Panc1 (cell line): ENCODE measurements around the gene STAM. TPM values are rescaled to one million over a fixed set of nuclear protein-coding genes. Genes with fewer than 3 reads are reported as not detected.

Source experiments
- ATAC-seq: fragments of 200-7000 bp; cut with Tn5 transposase; 2 replicates; pipeline ENCODE4 v1.9.1; 2020; ENCODE audit warnings: mild to moderate bottlenecking, moderate library complexity
- BruUV-seq: library from RNA; stranded (reverse); fragments of 400-500 nt; replicated peaks from 2 replicates; lab custom pipeline; 2021; lab: Mats Ljungman, UMichigan
- CTCF ChIA-PET: fragments of 300-600 bp; sonication (Branson Sonifier 250); formaldehyde crosslinking; loops from one replicate; lab custom pipeline; 2022; ENCODE audit warnings: antibody characterized with exemption; lab: Charles Lee
- POLR2A ChIA-PET: fragments of 300-600 bp; sonication (Branson Sonifier 250); formaldehyde crosslinking; loops from one replicate; lab custom pipeline; 2022; ENCODE audit warnings: antibody characterized with exemption; lab: Charles Lee
- DNase-seq: peaks from one replicate; pipeline ENCODE4 v3.0.0-alpha.2; 2010; ENCODE audit warnings: low read depth, low spot score
- H3K27ac ChIP-seq: 2 replicates; pipeline ENCODE4 v1.5.1; 2011; ENCODE audit warnings: mild to moderate bottlenecking, low read length, inconsistent platforms
- H3K27me3 ChIP-seq: fragments of 200-500 bp; sonication (Bioruptor generic); 2 replicates; pipeline ENCODE4 v1.6.0; 2014; ENCODE audit warnings: low read length, inconsistent platforms; ENCODE audit not compliant: control insufficient read depth, insufficient read depth
- H3K36me3 ChIP-seq: fragments of 200-500 bp; sonication (Bioruptor generic); 2 replicates; pipeline ENCODE4 v1.5.1; 2014; ENCODE audit warnings: inconsistent platforms, mild to moderate bottlenecking, low read length, moderate library complexity; ENCODE audit not compliant: control insufficient read depth, insufficient read depth
- H3K4me1 ChIP-seq: 2 replicates; pipeline ENCODE4 v1.5.1; 2011; ENCODE audit warnings: inconsistent platforms, mild to moderate bottlenecking, low read length, moderate library complexity; ENCODE audit not compliant: control insufficient read depth, insufficient read depth
- H3K4me3 ChIP-seq, 2 experiments: 2 replicates each; pipeline ENCODE4 v1.5.1; 2011 to 2012; ENCODE audit warnings: low read depth in 2 of 2, low read length in 2 of 2, mild to moderate bottlenecking in 2 of 2, inconsistent platforms in 1 of 2, moderate library complexity in 1 of 2
- H3K9me3 ChIP-seq: fragments of 200-500 bp; sonication (Bioruptor generic); 2 replicates; pipeline ENCODE4 v1.5.1; 2014; ENCODE audit warnings: low read depth, mild to moderate bottlenecking, inconsistent platforms, low read length, moderate library complexity; ENCODE audit not compliant: control insufficient read depth, insufficient read depth
- CTCF ChIP-seq: fragments of 450-650 bp; IDR thresholded peaks from 2 replicates; pipeline ENCODE4 v1.5.1; 2017; ENCODE audit warnings: mild to moderate bottlenecking
- POLR2AphosphoS5 ChIP-seq: IDR thresholded peaks from 2 replicates; pipeline ENCODE4 v1.6.1; 2012; ENCODE audit warnings: mild to moderate bottlenecking, low read depth, low read length, moderate library complexity
- REST ChIP-seq, 2 experiments: IDR thresholded peaks; 2 replicates each; pipeline ENCODE4 v1.6.1; 2011 to 2012; ENCODE audit warnings: low read depth in 2 of 2, control low read depth in 1 of 2, low read length in 1 of 2, mild to moderate bottlenecking in 1 of 2, moderate library complexity in 1 of 2; ENCODE audit not compliant: insufficient read depth in 1 of 2
- SIN3A ChIP-seq: IDR thresholded peaks from 2 replicates; pipeline ENCODE4 v1.6.1; 2012; ENCODE audit warnings: low read depth, mild to moderate bottlenecking, low read length, moderate library complexity, borderline replicate concordance; ENCODE audit not compliant: insufficient read depth
- TCF7L2 ChIP-seq: IDR thresholded peaks from 2 replicates; pipeline ENCODE4 v1.6.1; 2011; ENCODE audit warnings: mild to moderate bottlenecking, low read depth, low read length, inconsistent platforms
- in situ Hi-C: cut with HindIII; loops from 2 replicates; pipeline ENCODE4 v1.10.0; 2016; ENCODE audit warnings: low sequenced_read_pairs, low pct_unique_long_range_greater_than_20kb
- intact Hi-C: fragments of 100-400 bp; cut with micrococcal nuclease; formaldehyde crosslinking; loops from one replicate; pipeline ENCODE4 v1.10.0; 2022; ENCODE audit not compliant: unreplicated experiment
- total RNA-seq: library from RNA; stranded (reverse); gene quantifications from one replicate; pipeline ENCODE4 v1.2.1, GENCODE V29; 2021; ENCODE audit not compliant: unreplicated experiment

STAM gene
- total RNA-seq, 1 experiment from 2014 or later = 18.9 TPM

GRCh38 chr10:17676919-17677318 lies 33.0 kb downstream of the STAM start:
- H3K27ac ChIP-seq = no peak overlapping the region
- DNase-seq = no peak
- H3K36me3 ChIP-seq = no peaks in the 10 kb centered on the region; the same call in 1 of the 2 replicates
- POLR2A ChIA-PET = interaction anchor here (0.6 kb wide), 1 partner anchor 167 kb away, joined by 3 read pairs; no protein-coding TSS in a partner anchor
- CTCF ChIA-PET = no interaction called here
- no peak for TF ChIP-seq REST (IDR thresholded peaks at IDR 0.05; ENCODE audit: insufficient read depth in 1 of 2, low read depth in 2 of 2, low read length in 1 of 2)
- no peak for TF ChIP-seq TCF7L2
- TF ChIP-seq CTCF = no peak
- no peak for TF ChIP-seq SIN3A
- no peak for TF ChIP-seq POLR2AphosphoS5
- H3K4me1 ChIP-seq = peaks cover 33% of the 10 kb centered on the region
- no TSS peak for BruUV-seq
- H3K4me3 ChIP-seq = no peak overlapping the region
- H3K9me3 ChIP-seq = no peaks in the 10 kb centered on the region
- in situ Hi-C loops (no loop called here), intact Hi-C loops (no loop called here)
- no peak for ATAC-seq
- H3K27me3 ChIP-seq = no peaks in the 10 kb centered on the region

GRCh38 chr10:17682236-17682946 lies 38.4 kb downstream of the STAM start:
- ATAC-seq = no peak
- intact Hi-C loops = no loop called here
- H3K27ac ChIP-seq = no peak overlapping the region
- ChIA-PET POLR2A (no interaction called here), CTCF (no interaction called here)
- H3K4me3 ChIP-seq = no peak overlapping the region
- no peaks in the 10 kb centered on the region for H3K36me3 ChIP-seq
- H3K9me3 ChIP-seq = no peaks in the 10 kb centered on the region
- no peaks in the 10 kb centered on the region for H3K4me1 ChIP-seq
- TF ChIP-seq REST (IDR thresholded peaks at IDR 0.05; ENCODE audit: insufficient read depth in 1 of 2, low read depth in 2 of 2, low read length in 1 of 2) (no peak), POLR2AphosphoS5 (no peak)
- in situ Hi-C loops = no loop called here
- no peaks in the 10 kb centered on the region for H3K27me3 ChIP-seq
- DNase-seq = no peak
- BruUV-seq = no TSS peak
